HCT116 (cell line): ENCODE data around the gene RIMKLA.

ENCODE experiments used
- ATF3 ChIP-seq: IDR thresholded peaks from 2 replicates; pipeline ENCODE4 v1.6.1; 2012
- CEBPB ChIP-seq: IDR thresholded peaks from 2 replicates; pipeline ENCODE4 v1.6.1; 2012; ENCODE audit warnings: low read depth
- CTCF ChIP-seq, 3 experiments: fragments of 200-600 bp in 1 of 3; sonication (generic) in 1 of 3; IDR thresholded peaks in 2 of 3; conservative IDR thresholded peaks in 1 of 3; 2 replicates each; pipeline ENCODE4 v1.5.1; 2012 to 2017; ENCODE audit warnings: low read depth in 2 of 3, low read length in 2 of 3, antibody characterized with exemption in 1 of 3, borderline replicate concordance in 1 of 3, control low read depth in 1 of 3, mild to moderate bottlenecking in 1 of 3, mixed read lengths in 1 of 3, mixed run types in 1 of 3, moderate library complexity in 1 of 3; ENCODE audit not compliant: insufficient read depth in 1 of 3
- ELF1 ChIP-seq: IDR thresholded peaks from 2 replicates; pipeline ENCODE4 v1.6.1; 2012; ENCODE audit warnings: low read depth, borderline replicate concordance
- EZH2 ChIP-seq: fragments of 200-600 bp; sonication (generic); IDR thresholded peaks from 2 replicates; pipeline ENCODE4 v1.6.1; 2017; ENCODE audit warnings: antibody characterized with exemption, mixed run types
- FOSL1 ChIP-seq: IDR thresholded peaks from 2 replicates; pipeline ENCODE4 v1.6.1; 2012; ENCODE audit warnings: low read depth
- MAX ChIP-seq: IDR thresholded peaks from 2 replicates; pipeline ENCODE4 v1.6.1; 2012
- POLR2A ChIP-seq: IDR thresholded peaks from 2 replicates; pipeline ENCODE4 v1.7.0; 2011; ENCODE audit warnings: borderline replicate concordance; ENCODE audit not compliant: insufficient read depth, insufficient read length; ENCODE audit errors: extremely low read depth
- POLR2AphosphoS5 ChIP-seq: IDR thresholded peaks from 2 replicates; pipeline ENCODE4 v1.6.1; 2011; ENCODE audit warnings: mild to moderate bottlenecking, low read depth, low read length, moderate library complexity
- RAD21 ChIP-seq: IDR thresholded peaks from 2 replicates; pipeline ENCODE4 v1.6.1; 2012; ENCODE audit warnings: low read depth, mild to moderate bottlenecking
- SP1 ChIP-seq: IDR thresholded peaks from 2 replicates; pipeline ENCODE4 v1.6.1; 2012; ENCODE audit warnings: low read depth
- TCF7L2 ChIP-seq: IDR thresholded peaks from 2 replicates; pipeline ENCODE4 v1.7.0; 2011; ENCODE audit warnings: borderline replicate concordance, inconsistent platforms; ENCODE audit not compliant: insufficient read depth, insufficient read length; ENCODE audit errors: extremely low read depth
- YY1 ChIP-seq: IDR thresholded peaks from 2 replicates; pipeline ENCODE4 v1.6.1; 2011; ENCODE audit warnings: low read length, low read depth, moderate library complexity, mild to moderate bottlenecking; ENCODE audit not compliant: insufficient replicate concordance; ENCODE audit errors: extremely low read depth

GRCh38 chr1:42432714-42433113 is 52.1 kb downstream of the RIMKLA start:
- no peak for TF ChIP-seq FOSL1
- TF ChIP-seq CTCF (IDR thresholded peaks at IDR 0.05 in 2 of 3, conservative IDR thresholded peaks at IDR 0.05 in 1 of 3; ENCODE audit: borderline replicate concordance in 1 of 3, insufficient read depth in 1 of 3, low read depth in 2 of 3, low read length in 2 of 3): no peak
- no peak for TF ChIP-seq MAX
- no peak for TF ChIP-seq RAD21
- no peak for TF ChIP-seq YY1
- TF ChIP-seq POLR2A: no peak
- no peak for TF ChIP-seq POLR2AphosphoS5
- TF ChIP-seq SP1: no peak
- no peak for TF ChIP-seq TCF7L2
- TF ChIP-seq ATF3: no peak
- TF ChIP-seq EZH2: no peak
- no peak for TF ChIP-seq CEBPB
- TF ChIP-seq ELF1: no peak
